GM21717 (cell line): ENCODE results near the gene FOXO4.
"Not testable (repeated sequence)": the region's sequence is repeated elsewhere in the genome, so short reads cannot be mapped to it uniquely, and the experiment has no call there.

ENCODE experiments used
- ATAC-seq: cut with Tn5 transposase; IDR thresholded peaks from one replicate; pipeline ENCODE4 v1.9.1; 2021; ENCODE audit warnings: mild to moderate bottlenecking, moderate library complexity; ENCODE audit not compliant: unreplicated experiment

The FOXO4 gene

GRCh38 chrX:71095555-71095980 is at the start of gene FOXO4:
TSS of gene FOXO4 (plus strand) at chrX:71095851. CDS start at chrX:71096529, 678 bp downstream.
- ATAC-seq, result peak; percentile 80

GRCh38 chrX:71047891-71048290 is 47.8 kb upstream of the FOXO4 start:
- not testable (repeated sequence) for ATAC-seq

GRCh38 chrX:71052721-71053120 is 42.9 kb upstream of the FOXO4 start:
- no peak for ATAC-seq

GRCh38 chrX:71053217-71053621 is 42.4 kb upstream of the FOXO4 start:
- ATAC-seq, result no peak

- no peak for ATAC-seq
Observed at GRCh38 chrX:71056867-71057266, 38.8 kb upstream of the FOXO4 start.

- no peak for ATAC-seq
Observed at GRCh38 chrX:71057848-71058530, 37.7 kb upstream of the FOXO4 start.

GRCh38 chrX:71060127-71060526 is 35.5 kb upstream of the FOXO4 start:
- ATAC-seq, result no peak

- ATAC-seq, result no peak
Observed at GRCh38 chrX:71067089-71067488, 28.6 kb upstream of the FOXO4 start.

- ATAC-seq, result peak; percentile 2
Observed at GRCh38 chrX:71067712-71068043, 28.0 kb upstream of the FOXO4 start.

- peak; percentile 95 for ATAC-seq
Observed at GRCh38 chrX:71068044-71068918, 27.4 kb upstream of the FOXO4 start, which contains the start of gene SNX12. TSS of gene SNX12 (minus strand) at chrX:71068334. CDS start at chrX:71068306, 28 bp downstream.

GRCh38 chrX:71070531-71070930 is 25.1 kb upstream of the FOXO4 start:
- no peak for ATAC-seq

- ATAC-seq, result no peak
Observed at GRCh38 chrX:71081330-71082123, 14.1 kb upstream of the FOXO4 start.

GRCh38 chrX:71082124-71082647 is 13.5 kb upstream of the FOXO4 start:
- ATAC-seq, result no peak

- no peak for ATAC-seq
Observed at GRCh38 chrX:71082822-71083221, 12.8 kb upstream of the FOXO4 start.

- ATAC-seq, result no peak
Observed at GRCh38 chrX:71085900-71086299, 9.8 kb upstream of the FOXO4 start.

- ATAC-seq, result no peak
Observed at GRCh38 chrX:71091263-71091662, 4.4 kb upstream of the FOXO4 start.

- ATAC-seq, result no peak
Observed at GRCh38 chrX:71095033-71095432, 618 bp upstream of the FOXO4 start.

- peak; percentile 20 for ATAC-seq
Observed at GRCh38 chrX:71095981-71096759, 519 bp downstream of the FOXO4 start.

- ATAC-seq, result no peak
Observed at GRCh38 chrX:71096760-71097032, 1.0 kb downstream of the FOXO4 start.

- ATAC-seq, result peak; percentile 47
Observed at GRCh38 chrX:71098302-71098701, 2.7 kb downstream of the FOXO4 start.
